IMR-90 (cell line): ENCODE results near the gene CMKLR1. TPM values are rescaled to one million over a fixed set of nuclear protein-coding genes. Genes with fewer than 3 reads are reported as not detected.

Source experiments
- ATAC-seq: fragments of 200-7000 bp; cut with Tn5 transposase; 2 replicates; pipeline ENCODE4 v1.9.1; 2020; ENCODE audit warnings: low read depth, mild to moderate bottlenecking, moderate library complexity
- BruUV-seq: library from RNA; stranded (reverse); fragments of 400-500 nt; replicated peaks from 2 replicates; lab custom pipeline; 2021; lab: Mats Ljungman, UMichigan
- CTCF ChIA-PET: fragments of 300-600 bp; formaldehyde crosslinking; extraction: SDS; loops from one replicate; lab custom pipeline; 2021; ENCODE audit warnings: antibody characterized with exemption; lab: Yijun Ruan, JAX
- POLR2A ChIA-PET: fragments of 300-600 bp; sonication (Branson Sonifier 250); formaldehyde crosslinking; loops from one replicate; lab custom pipeline; 2022; ENCODE audit warnings: antibody characterized with exemption; ENCODE audit not compliant: unreplicated experiment; lab: Charles Lee
- DNase-seq: peaks from one replicate; pipeline ENCODE4 v3.0.0; 2013
- H2AFZ ChIP-seq: replicated peaks from 2 replicates; pipeline ENCODE3; 2013; ENCODE audit warnings: low read length, mild to moderate bottlenecking; ENCODE audit not compliant: poor library complexity
- H2AK5ac ChIP-seq: 2 replicates; pipeline ENCODE4 v1.6.1; 2013; ENCODE audit warnings: low read depth, low read length, inconsistent platforms
- H2AK9ac ChIP-seq: replicated peaks from 2 replicates; pipeline ENCODE3; 2013; ENCODE audit warnings: mild to moderate bottlenecking, low read depth, low read length, moderate library complexity; ENCODE audit not compliant: poor library complexity
- H2BK120ac ChIP-seq: 2 replicates; pipeline ENCODE4 v1.6.1; 2013; ENCODE audit warnings: low read depth, low read length, inconsistent platforms
- H2BK15ac ChIP-seq: 3 replicates; pipeline ENCODE4 v1.6.1; 2013; ENCODE audit warnings: low read depth, low read length, inconsistent platforms
- H2BK20ac ChIP-seq: 2 replicates; pipeline ENCODE4 v1.6.1; 2013; ENCODE audit warnings: low read depth, mild to moderate bottlenecking, inconsistent platforms, low read length, moderate library complexity
- H2BK5ac ChIP-seq: 2 replicates; pipeline ENCODE4 v1.6.1; 2013; ENCODE audit warnings: mild to moderate bottlenecking, low read depth, low read length, inconsistent platforms; ENCODE audit not compliant: poor library complexity, severe bottlenecking
- H3K14ac ChIP-seq: replicated peaks from 2 replicates; pipeline ENCODE4 v1.6.1; 2013; ENCODE audit warnings: low read depth, low read length, inconsistent platforms
- H3K18ac ChIP-seq: 2 replicates; pipeline ENCODE4 v1.6.1; 2013; ENCODE audit warnings: low read depth, low read length, control low read depth
- H3K23ac ChIP-seq: 2 replicates; pipeline ENCODE4 v1.6.1; 2013; ENCODE audit warnings: low read depth, low read length, inconsistent platforms
- H3K27ac ChIP-seq: 2 replicates; pipeline ENCODE4 v1.5.1; 2013; ENCODE audit warnings: mild to moderate bottlenecking, control low read depth, low read length; ENCODE audit not compliant: insufficient read depth
- H3K27me3 ChIP-seq: 2 replicates; pipeline ENCODE4 v1.6.1; 2013; ENCODE audit warnings: low read length; ENCODE audit not compliant: control insufficient read depth, insufficient read depth
- H3K36me3 ChIP-seq: 2 replicates; pipeline ENCODE4 v1.6.1; 2013; ENCODE audit warnings: low read length, mixed read lengths; ENCODE audit not compliant: control insufficient read depth, insufficient read depth
- H3K4ac ChIP-seq: 2 replicates; pipeline ENCODE4 v1.6.1; 2013; ENCODE audit warnings: low read depth, low read length, inconsistent platforms
- H3K4me1 ChIP-seq: 2 replicates; pipeline ENCODE4 v1.6.1; 2013; ENCODE audit warnings: low read length, mixed read lengths; ENCODE audit not compliant: control insufficient read depth, insufficient read depth
- H3K4me2 ChIP-seq: 2 replicates; pipeline ENCODE4 v1.6.1; 2013; ENCODE audit warnings: low read depth, mild to moderate bottlenecking, control low read depth, low read length, moderate library complexity
- H3K4me3 ChIP-seq: 2 replicates; pipeline ENCODE4 v1.5.1; 2013; ENCODE audit warnings: low read depth, mild to moderate bottlenecking, control low read depth, low read length, moderate library complexity; ENCODE audit not compliant: insufficient read depth
- H3K56ac ChIP-seq: 2 replicates; pipeline ENCODE4 v1.6.1; 2013; ENCODE audit warnings: low read length, inconsistent platforms; ENCODE audit not compliant: insufficient read depth; ENCODE audit errors: extremely low read depth
- H3K79me1 ChIP-seq, 2 experiments: 2 replicates each; pipeline ENCODE4 v1.6.1; 2013; ENCODE audit warnings: low read length in 2 of 2, inconsistent platforms in 1 of 2, low read depth in 1 of 2
- H3K9ac ChIP-seq: 2 replicates; pipeline ENCODE4 v1.6.1; 2013; ENCODE audit warnings: low read depth, low read length, control low read depth
- H3K9me1 ChIP-seq: 2 replicates; pipeline ENCODE4 v1.6.1; 2013; ENCODE audit warnings: low read length, inconsistent platforms; ENCODE audit not compliant: insufficient read depth
- H3K9me3 ChIP-seq: 2 replicates; pipeline ENCODE4 v1.6.1; 2013; ENCODE audit warnings: low read length; ENCODE audit not compliant: control insufficient read depth, insufficient read depth
- H4K20me1 ChIP-seq: 2 replicates; pipeline ENCODE4 v1.6.1; 2013; ENCODE audit warnings: low read length, inconsistent platforms; ENCODE audit not compliant: insufficient read depth
- H4K5ac ChIP-seq: 2 replicates; pipeline ENCODE4 v1.6.1; 2013; ENCODE audit warnings: mild to moderate bottlenecking, low read depth, low read length, control low read depth
- H4K8ac ChIP-seq, 2 experiments: 2 replicates each; pipeline ENCODE4 v1.6.1; 2013; ENCODE audit warnings: low read depth in 2 of 2, low read length in 2 of 2, control low read depth in 1 of 2, inconsistent platforms in 1 of 2
- H4K91ac ChIP-seq: 2 replicates; pipeline ENCODE4 v1.6.1; 2013; ENCODE audit warnings: low read depth, low read length, inconsistent platforms; ENCODE audit not compliant: insufficient read depth
- CEBPB ChIP-seq: IDR thresholded peaks from 2 replicates; pipeline ENCODE4 v1.6.1; 2012; ENCODE audit warnings: low read depth, low read length, improper control_type of control experiment
- CTCF ChIP-seq: conservative IDR thresholded peaks from 2 replicates; pipeline ENCODE4 v1.5.1; 2012; ENCODE audit warnings: mild to moderate bottlenecking, low read depth, low read length, improper control_type of control experiment
- FOS ChIP-seq: fragments of 150-350 bp; IDR thresholded peaks from 2 replicates; pipeline ENCODE4 v1.6.1; 2016; ENCODE audit warnings: low read depth, low read length
- MAZ ChIP-seq: IDR thresholded peaks from 2 replicates; pipeline ENCODE4 v1.6.1; 2012; ENCODE audit warnings: low read depth, mild to moderate bottlenecking, low read length, improper control_type of control experiment, moderate library complexity, borderline replicate concordance
- MXI1 ChIP-seq: IDR thresholded peaks from 2 replicates; pipeline ENCODE4 v1.6.1; 2012; ENCODE audit warnings: low read depth, mild to moderate bottlenecking, low read length, moderate library complexity, borderline replicate concordance
- POLR2A ChIP-seq: IDR thresholded peaks from 2 replicates; pipeline ENCODE4 v1.6.1; 2012; ENCODE audit warnings: mild to moderate bottlenecking, low read depth, low read length
- RAD21 ChIP-seq: IDR thresholded peaks from 2 replicates; pipeline ENCODE4 v1.6.1; 2012; ENCODE audit warnings: low read length, improper control_type of control experiment
- RFX5 ChIP-seq: IDR thresholded peaks from 2 replicates; pipeline ENCODE4 v1.8.0; 2012; ENCODE audit warnings: low read depth, mild to moderate bottlenecking, low read length, moderate library complexity
- SMC3 ChIP-seq: fragments of 150-350 bp; IDR thresholded peaks from 2 replicates; pipeline ENCODE4 v1.6.1; 2016; ENCODE audit warnings: low read depth, mild to moderate bottlenecking, antibody characterized with exemption, low read length, moderate library complexity
- WGBS, 2 experiments: methylation state at CpG; one replicate each; pipeline versions ENCODE4 v1.1.5 to v1.1.7; 2013; ENCODE audit warnings: missing lambda C conversion rate in 2 of 2; ENCODE audit not compliant: insufficient read length in 1 of 2; ENCODE audit errors: extremely low coverage in 2 of 2; 5-methylcytosine and 5-hydroxymethylcytosine counted together
- dilution Hi-C: fragments of 300-500 bp; cut with HindIII; formaldehyde crosslinking; loops from one replicate; pipeline ENCODE4 v1.14.3; 2018; ENCODE audit warnings: low sequenced_read_pairs; ENCODE audit not compliant: unreplicated experiment
- in situ Hi-C: fragments of 300-500 bp; cut with MboI; formaldehyde crosslinking; loops from 3 replicates; pipeline ENCODE4 v1.14.3; 2019; ENCODE audit warnings: low sequenced_read_pairs, inconsistent platforms, mixed read lengths
- intact Hi-C: fragments of 100-400 bp; cut with micrococcal nuclease; formaldehyde crosslinking; loops from 2 replicates; pipeline ENCODE4 v1.10.0; 2022
- polyA plus RNA-seq, 3 experiments: library from polyadenylated mRNA; depleted of rRNA; stranded (reverse); fragments of >200 nt; gene quantifications; 2 replicates each; pipeline ENCODE4 v1.2.3, GENCODE V29; 2012; ENCODE audit warnings: low replicate concordance in 1 of 3
- total RNA-seq: library from RNA; depleted of rRNA; stranded (reverse); fragments of >200 nt; gene quantifications from 2 replicates; pipeline ENCODE4 v1.2.3, GENCODE V29; 2012

The CMKLR1 gene
- total and polyA plus RNA-seq, 2 of the 4 experiments (the other 2 are of a cell fraction), result not detected

GRCh38 chr12:108310489-108310888 is 28.6 kb downstream of the CMKLR1 start:
- H3K9ac ChIP-seq, result no peak overlapping the region
- H4K8ac ChIP-seq, result no peak overlapping the region
- H3K9me3 ChIP-seq, result no peaks in the 10 kb centered on the region
- no peaks in the 10 kb centered on the region for H3K9me1 ChIP-seq
- H4K5ac ChIP-seq, result no peak overlapping the region
- H2BK15ac ChIP-seq, result no peak overlapping the region
- no peaks in the 10 kb centered on the region for H3K79me1 ChIP-seq
- no peak overlapping the region for H3K4me2 ChIP-seq
- no peak overlapping the region for H3K4ac ChIP-seq
- no peak overlapping the region for H2BK5ac ChIP-seq
- ATAC-seq, result no peak
- H3K4me3 ChIP-seq, result no peak overlapping the region
- H3K4me1 ChIP-seq, result no peaks in the 10 kb centered on the region
- no TSS peak for BruUV-seq
- no peak overlapping the region for H3K18ac ChIP-seq
- H3K14ac ChIP-seq, result no peak overlapping the region
- intact Hi-C loops, result no loop called here
- H3K23ac ChIP-seq, result no peak overlapping the region
- H3K36me3 ChIP-seq, result no peaks in the 10 kb centered on the region
- no peaks in the 10 kb centered on the region for H3K27me3 ChIP-seq
- H3K27ac ChIP-seq, result no peak overlapping the region
- CTCF ChIA-PET, result no interaction called here
- H2BK20ac ChIP-seq, result no peak overlapping the region
- H4K20me1 ChIP-seq, result no peaks in the 10 kb centered on the region
- WGBS, 2 experiments, result 0% methylated on average over 2 of the region's 6 CpGs; no CpG with 5 or more reads in 1 of the 2 experiments
- no peak for DNase-seq
- no peak overlapping the region for H4K91ac ChIP-seq
- H2AK9ac ChIP-seq, result no peak overlapping the region
- dilution Hi-C loops, result no loop called here
- no peak overlapping the region for H2AFZ ChIP-seq
- in situ Hi-C loops, result no loop called here
- TF ChIP-seq RAD21 (no peak), FOS (no peak), RFX5 (no peak), MAZ (no peak), SMC3 (no peak), MXI1 (no peak), POLR2A (no peak), CEBPB (no peak), CTCF (no peak)
- no peak overlapping the region for H2BK120ac ChIP-seq
- POLR2A ChIA-PET, result no interaction called here
- H2AK5ac ChIP-seq, result no peak overlapping the region
- no peak overlapping the region for H3K56ac ChIP-seq
